Activated naive CD8-positive, alpha-beta T cell treated with anti-CD3 and anti-CD28 coated beads, Interleukin-2, amount 50 U/mL, for 16 hours (primary cell): ENCODE results near the gene HECTD4.

Source experiments
- DNase-seq: peaks from one replicate; pipeline ENCODE4 v3.0.0-alpha.2; 2020; ENCODE audit warnings: low read depth, low spot score

Gene HECTD4

DNA sequence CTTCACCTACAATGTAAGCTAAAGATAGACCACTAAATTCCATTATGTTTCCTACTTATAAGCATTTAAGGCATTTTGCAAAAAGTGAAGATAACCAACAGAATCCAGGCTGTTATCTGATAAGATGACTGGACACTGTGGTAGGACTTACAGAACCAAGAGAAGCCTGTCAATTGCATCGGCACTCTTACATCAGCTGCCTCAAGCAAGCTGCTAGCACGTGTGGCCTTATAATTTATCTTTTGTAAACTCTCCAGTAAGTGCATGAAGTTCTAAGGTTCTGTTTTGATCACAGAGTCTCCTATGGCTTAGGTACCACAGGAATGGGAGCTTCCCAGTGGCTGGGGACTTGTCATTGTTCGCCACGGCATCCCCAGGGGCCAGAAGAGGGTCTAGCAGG is 168.2 kb downstream of the HECTD4 start:
- no peak for DNase-seq

- no peak for DNase-seq
These were observed 173.8 kb downstream of the HECTD4 start for GRCh38 chr12:112208301-112208910.

DNA sequence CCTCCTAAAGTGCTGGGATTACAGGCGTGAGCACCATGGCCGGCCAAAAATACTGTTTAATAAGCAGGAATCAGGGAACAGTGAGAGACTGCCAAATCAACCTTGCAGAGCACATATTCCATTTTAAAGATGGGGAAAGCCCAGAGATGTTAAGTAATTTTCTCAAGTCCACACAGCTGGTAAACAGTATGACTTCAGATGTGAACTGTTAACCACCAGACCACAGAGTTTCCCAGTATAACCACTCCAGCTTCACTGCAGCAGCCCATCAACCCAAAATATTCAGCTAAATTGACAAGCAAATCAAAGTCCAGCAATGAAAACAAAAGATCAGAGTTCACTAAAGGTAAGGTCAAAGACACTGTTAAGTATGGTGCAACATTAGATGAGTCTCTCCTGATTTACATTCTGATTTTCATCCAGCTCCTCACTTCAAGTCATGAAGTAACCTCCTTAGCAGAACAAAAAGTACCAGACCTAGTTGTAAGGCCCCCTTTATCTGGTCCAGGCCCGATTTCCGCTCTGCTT is 174.8 kb downstream of the HECTD4 start:
- DNase-seq: no peak

DNA sequence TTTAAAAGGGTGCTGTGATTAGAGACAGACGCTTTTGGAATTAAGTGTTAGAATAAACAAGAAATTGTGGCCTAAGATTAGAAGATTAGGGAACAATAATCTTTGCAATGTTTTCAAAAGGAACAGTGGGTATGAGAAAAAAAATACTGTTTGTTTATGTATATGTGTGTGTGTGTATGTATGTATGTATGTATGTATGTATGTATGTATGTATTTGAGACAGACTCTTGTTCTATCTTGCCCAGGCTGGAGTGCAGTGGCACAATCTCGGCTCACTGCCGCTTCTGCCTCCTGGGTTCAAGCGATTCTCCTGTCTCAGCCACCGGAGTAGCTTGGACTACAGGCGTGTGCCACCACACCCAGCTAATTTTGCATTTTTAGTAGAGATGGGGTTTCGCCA is 175.3 kb downstream of the HECTD4 start:
- DNase-seq: no peak

DNA sequence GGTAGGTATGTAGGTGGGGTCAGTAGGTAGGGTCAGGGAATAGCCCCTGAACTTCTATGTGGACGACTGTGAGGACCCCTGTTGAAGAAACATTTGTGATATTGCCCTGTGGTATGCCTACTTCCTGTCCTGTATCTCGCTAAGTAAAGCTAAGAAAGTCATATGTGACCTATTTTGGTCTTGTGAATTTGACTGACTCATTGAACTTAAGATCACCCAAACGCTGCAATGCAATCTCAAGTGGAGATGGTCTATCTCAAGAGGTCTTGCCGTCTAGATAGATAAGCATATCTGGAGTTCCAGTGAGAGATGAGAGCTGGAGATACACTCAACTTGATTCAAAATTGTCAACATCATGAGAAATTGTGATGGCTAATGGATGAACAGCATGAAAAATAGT is 183.1 kb downstream of the HECTD4 start:
- DNase-seq: no peak

- no peak for DNase-seq
These were observed 184.0 kb downstream of the HECTD4 start for GRCh38 chr12:112198120-112198733.

DNA sequence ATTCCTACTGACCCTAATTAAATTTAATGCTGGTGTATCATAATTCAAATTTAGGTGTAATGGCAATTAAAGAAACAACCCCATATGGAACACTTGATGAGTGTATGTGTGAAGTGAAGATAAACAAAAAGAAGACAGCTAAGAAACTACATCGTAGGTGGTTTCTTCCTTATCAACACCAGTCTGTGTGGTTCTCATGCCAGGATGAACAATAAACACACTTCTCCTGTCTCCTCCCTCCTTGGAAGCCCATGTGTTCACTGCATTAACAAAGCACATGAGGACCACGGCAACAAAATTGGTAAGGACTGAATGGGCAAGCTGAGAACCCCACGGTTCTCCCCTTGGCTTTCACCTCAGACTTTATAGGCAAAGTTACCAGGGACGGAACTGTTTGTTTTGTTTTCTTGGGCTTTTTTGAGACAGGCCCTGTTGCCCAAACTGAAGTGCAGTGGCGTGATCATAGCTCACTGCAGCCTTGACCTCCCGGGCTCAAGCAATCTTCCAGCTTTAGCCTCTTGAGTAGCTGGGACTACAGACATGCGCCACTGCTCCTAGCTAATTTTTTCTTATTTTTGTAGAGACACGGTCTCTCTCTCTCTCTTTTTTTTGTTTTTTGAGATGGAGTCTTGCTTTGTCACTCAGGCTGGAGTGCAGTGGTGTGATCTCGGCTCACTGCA is 185.9 kb downstream of the HECTD4 start:
- no peak for DNase-seq

DNA sequence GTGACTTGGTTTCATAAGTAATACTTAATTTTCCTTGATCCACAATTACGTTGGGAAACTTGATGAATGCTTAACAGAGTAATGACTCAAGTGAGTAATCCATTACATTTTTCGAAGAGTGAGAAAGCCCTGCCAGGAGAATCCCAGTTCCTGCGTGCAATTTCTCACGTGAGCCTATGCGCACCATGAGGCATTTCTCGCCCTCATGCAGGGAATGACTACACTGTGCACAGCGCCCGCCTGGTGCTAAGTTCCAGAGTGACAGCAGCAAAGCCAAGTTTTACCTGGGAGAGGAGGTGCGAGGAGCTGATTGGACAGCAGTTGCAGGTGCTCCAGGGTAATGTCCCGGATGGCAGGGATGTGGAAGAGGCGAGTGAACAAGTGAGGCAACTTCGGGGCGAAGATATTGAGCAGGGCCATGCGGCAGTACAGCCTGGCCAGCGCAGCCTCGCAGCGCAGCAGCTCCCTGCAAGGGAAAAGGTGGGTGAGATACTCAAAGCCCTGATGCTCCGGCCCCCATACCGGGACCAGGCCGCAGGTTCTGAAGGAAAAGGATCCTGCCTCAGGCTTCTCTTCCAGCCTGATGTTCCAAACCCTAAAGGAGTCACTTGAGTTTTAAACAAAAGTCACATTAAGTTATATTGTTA is 187.5 kb downstream of the HECTD4 start:
- no peak for DNase-seq

GRCh38 chr12:112192475-112192874 is 189.8 kb downstream of the HECTD4 start:
- no peak for DNase-seq

DNA sequence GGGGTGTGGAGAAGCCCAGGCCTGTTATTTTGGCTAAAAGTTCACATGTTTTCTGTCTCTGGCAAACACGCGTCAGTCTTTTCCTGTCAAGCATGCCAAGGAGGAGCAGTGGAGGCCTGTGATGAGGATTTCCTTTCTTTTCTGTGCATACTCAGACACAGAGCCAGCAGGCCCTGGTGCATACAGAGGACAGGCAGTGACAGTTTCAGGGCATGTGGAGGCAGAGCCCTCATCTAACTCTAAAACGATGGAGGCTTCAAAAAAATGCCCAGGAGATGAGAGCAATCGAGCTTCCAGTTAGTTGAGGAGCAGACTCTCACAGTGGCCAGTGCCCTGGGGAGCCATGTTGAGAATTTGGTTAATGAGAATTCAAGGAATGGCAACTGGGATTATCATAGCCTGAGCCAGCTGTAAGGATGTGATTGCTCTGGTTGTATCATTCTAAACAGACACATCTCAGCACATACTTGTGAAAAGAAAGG is 190.3 kb downstream of the HECTD4 start:
- DNase-seq: no peak

GRCh38 chr12:112191201-112191600 is 191.0 kb downstream of the HECTD4 start:
- no peak for DNase-seq

GRCh38 chr12:112190231-112191025 is 191.8 kb downstream of the HECTD4 start:
- DNase-seq: no peak

DNA sequence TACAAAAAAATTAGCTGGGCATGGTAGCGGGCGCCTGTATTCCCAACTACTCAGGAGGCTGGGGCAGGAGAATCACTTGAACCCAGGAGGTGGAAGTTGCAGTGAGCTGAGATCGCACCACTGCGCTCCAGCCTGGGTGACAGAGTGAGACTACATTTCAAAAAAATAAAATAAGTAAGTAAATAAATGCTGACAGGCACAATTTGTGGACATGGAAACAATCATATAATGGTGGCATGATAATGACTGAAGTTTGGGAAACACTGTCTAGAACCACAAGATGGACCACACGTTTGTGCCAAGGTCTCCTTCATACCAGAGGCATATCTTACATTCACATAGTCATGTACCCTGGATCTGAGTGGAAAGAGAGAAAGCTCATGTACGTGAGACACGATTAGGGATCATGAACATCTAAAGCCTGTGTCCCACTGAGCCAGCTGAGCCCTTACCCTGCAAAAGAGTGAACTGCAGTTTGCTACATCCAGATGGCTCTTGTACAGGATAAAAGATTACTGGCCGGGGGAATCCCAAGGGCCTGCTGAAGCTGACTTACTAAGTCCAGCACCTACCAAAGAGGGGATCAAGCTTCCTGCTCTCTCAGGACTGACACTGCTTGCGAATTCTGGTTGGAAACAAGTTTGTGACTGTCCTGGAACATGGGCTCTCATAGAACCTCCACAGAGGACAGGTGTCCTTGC is 194.0 kb downstream of the HECTD4 start:
- no peak for DNase-seq

DNA sequence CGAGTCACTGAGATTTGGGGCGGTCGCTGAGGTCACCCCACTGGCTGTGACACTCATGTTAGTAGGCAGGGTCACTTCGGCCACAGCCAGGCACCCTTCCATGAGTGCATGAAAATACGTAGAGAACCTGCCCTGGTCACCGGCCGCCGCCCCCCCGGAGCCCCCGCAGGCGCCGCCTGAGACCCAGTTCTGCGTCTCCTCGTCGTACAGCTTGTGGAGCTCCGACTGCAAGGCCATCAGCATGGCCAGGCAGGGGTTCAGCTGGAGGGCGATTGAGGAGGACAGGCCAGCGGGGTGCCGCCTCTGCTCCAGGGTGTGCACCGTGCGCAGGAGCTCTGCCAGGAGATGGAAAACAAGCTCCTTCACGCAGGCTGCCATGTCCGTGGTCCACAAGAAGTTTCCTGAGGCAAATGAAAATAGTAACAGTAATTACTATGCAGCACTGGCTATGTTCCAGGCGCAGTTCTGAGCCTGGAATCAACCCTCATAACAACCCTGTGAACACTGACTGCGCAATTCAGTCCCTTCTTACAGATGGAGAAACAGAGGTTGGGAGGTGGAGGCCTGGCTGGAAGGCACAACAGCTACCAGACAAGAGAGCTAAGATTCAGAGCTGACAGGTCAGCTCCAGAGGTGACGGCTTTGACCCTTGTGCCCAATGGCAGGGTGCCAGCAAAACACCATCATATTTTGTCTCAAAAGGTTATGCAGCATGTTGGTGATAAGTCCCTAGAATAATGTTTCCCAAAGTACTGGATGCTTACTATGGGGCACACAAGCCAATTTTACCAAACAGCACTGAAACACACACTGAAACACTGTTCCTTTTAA is 196.9 kb downstream of the HECTD4 start:
- no peak for DNase-seq

DNA sequence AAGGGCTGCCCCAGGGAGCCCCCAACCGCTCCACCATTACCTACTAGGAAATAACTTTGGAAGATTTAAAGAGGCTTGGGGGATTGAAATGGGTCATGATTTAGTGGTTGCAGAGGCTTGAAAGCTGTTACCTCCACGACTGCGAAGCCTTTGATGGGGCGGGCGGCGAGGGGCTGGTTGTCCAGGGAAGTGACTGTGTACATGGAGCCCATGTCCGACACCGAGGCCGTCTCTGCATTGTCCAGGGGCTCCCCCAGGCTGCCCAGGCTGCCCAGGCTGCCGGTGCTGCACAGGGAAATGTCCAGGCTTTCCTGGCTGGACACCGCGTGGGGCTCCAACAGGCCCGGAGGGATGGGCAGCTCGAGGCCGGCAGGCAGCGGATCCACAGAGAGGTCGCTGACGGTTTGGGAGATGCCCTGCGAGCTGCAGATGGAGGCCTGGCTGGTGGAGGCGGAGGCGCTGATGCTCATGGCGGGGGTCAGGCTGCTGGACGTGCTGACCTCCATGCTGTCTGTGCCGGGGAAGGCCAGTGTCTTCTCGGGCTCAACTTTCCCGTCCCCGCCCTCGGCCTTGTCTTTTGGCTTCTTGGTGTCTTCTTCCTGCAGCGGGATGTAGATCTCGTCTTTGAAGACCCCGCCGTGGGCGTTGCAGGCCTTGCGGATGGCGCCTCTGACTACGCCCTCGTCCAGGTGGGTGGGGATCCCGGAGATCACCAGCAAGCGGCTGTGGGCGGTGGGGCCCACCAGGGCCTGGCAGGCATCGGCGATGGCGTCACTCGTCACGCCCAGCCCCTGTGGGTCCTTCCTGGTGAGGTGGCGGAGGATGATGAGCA is 198.0 kb downstream of the HECTD4 start:
- DNase-seq: no peak

GRCh38 chr12:112183141-112184021 is 198.8 kb downstream of the HECTD4 start:
- no peak for DNase-seq

- DNase-seq: no peak
These were observed 199.7 kb downstream of the HECTD4 start for GRCh38 chr12:112182499-112182898.

DNA sequence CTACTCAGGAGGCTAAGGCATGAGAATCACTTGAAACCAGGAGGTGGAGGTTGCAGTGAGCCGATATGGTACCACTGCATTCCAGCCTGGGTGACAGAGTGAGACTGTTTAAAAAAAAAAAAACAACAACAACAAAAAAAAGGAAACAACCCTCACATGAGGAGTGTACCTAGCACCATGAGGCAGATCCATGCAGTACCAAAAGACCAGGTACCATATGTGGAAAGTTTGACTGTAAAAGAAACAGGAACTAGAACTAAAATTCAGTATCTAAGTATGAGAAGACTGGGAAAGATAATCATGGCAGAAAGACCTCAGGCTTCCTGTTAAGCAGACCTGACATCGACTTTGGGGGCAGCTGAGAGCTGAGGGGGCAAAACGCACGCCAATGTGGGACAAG is 201.8 kb downstream of the HECTD4 start:
- no peak for DNase-seq
